HG02943 (cell line): ENCODE data around the gene ABR.

Source experiments
- ATAC-seq: cut with Tn5 transposase; IDR thresholded peaks from one replicate; pipeline ENCODE4 v1.9.1; 2021; ENCODE audit warnings: mild to moderate bottlenecking, low read depth, moderate library complexity; ENCODE audit not compliant: unreplicated experiment

ABR gene

GRCh38 chr17:1179818-1180742, at the start of gene ABR:
ABR (minus strand) TSS chr17:1179981; CDS start chr17:1179727, 254 bp downstream.
- ATAC-seq: no peak

- ATAC-seq: no peak
Measured at GRCh38 chr17:1229349-1229899, 49.6 kb upstream of the ABR start.

DNA sequence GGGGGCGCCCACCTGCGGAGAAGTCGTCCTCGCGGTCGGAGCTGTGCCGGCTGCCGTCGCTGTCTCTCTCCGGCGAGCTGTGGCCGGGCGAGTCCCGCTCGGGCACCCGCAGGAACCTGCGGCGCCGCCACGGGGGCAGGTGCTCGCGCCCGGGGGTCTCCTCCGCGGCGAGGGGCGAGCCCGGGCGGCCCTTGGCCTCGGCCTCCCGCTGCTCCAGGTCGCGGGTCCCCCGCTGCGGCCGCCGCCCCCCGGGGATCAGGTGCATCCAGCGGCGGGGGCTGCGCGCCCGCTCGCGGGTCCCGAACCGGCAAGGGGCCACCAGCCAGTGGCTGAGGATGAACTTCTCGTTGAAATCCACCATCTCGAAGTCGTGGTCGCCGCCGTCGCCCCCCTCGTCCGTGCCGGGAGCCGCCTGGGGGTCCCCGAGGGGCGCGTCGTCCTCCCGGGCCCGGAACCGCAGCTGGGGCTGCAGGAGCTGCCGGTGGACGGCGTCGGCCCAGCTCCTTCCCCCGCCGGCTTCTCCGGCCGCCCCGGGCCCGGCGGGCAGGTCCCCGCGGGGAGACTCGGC, 49.1 kb upstream of the ABR start:
- no peak for ATAC-seq

DNA sequence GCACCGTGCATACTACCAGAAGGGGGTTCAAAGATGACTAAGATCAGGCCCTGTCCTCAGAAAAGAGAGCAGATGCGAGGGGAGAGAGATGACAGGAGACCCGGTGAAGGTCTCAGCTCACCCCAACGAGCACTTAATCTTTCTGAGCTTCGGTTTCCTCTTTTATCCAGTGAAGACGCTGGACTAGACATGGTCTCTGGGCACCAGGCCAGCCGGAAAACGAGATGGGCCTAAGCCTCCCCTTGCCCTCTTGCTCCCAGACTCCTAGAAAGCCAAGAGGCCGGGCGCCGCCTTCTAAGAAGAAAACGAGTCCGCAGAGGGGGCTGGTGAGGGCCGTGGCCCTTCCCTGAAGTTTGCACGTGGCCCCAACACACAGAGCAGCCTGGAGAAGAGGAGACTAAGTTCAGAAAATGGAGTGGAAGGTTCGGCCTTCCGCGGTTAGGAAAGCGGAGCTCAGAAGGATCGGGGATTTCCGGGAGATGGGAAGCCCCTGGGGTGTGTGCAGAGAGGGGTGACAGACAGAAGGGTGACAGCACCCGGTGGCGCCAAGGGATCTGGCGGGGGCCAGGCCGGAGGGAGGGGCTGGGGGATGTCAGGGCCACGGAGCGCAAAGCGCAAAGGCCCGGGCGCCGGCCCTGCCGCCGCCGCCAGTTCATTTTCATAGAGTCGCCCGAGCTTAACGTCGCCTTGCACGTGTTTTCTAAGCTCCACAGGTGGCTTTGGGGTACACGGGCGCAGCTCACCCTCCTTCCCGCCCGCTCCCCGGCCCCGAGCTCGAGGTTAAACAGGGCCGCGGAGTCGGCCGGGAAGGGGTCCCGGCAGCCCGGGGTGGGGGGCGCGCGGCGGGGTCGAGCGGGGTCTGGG, 48.4 kb upstream of the ABR start:
- ATAC-seq: no peak

DNA sequence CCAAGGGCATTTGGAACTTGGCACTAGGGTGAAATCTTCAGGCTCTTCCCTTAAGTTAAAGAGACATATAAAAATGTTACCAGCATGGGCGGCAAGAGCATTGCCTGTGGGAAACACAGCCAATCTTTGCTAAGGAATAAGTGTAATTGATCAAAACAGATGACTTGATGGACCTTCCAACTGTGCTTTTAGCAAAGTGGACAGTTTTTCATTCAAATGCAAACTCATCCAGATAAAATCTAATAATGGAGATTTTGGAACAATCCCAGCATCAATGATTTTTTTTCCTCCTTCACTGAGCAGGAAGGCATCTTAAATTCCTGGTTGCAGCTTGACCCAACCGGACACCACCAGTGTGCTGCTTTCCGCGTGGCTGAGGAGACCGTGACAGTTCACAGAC, 47.6 kb upstream of the ABR start:
- no peak for ATAC-seq

- no peak for ATAC-seq
Measured at GRCh38 chr17:1226308-1226707, 46.5 kb upstream of the ABR start.

DNA sequence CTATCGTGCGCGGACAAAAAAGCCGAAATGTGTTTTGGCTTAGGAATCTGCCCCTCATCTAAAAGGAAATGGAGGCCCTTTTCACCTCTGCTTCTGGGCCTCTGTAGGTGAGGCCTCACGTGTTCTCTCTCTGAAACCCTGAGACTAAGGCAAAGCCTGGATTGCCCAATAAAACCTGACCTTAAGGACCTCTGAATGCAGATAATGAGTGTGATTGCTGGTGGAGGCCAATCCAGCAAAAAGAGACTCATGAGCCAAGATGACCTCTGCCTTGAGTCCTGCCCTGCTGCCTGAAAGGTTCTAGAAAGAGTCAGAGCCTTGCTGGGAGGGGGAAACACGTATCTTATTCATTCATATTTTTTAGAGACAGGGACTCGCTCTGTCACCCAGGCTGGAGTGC, 44.5 kb upstream of the ABR start:
- no peak for ATAC-seq

DNA sequence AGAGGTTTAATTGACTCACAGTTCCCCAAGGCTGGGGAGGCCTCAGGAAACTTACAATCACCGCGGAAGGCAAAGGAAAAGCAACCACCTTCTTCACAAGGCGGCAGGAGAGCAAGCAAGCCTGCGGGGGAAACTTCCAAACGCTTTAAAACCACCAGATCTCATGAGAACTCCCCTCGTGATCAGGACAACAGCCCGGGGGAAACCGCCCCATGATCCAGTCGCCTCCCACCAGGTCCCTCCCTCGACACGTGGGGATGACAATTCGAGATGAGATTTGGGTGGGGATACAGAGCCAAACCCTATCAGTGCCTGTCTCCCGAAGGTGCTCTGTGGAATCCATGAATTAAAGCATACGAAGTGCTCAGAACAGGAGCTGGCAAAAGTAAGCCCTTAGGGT, 43.9 kb upstream of the ABR start:
- ATAC-seq: no peak

GRCh38 chr17:1222321-1222720, 42.5 kb upstream of the ABR start:
- ATAC-seq: no peak

GRCh38 chr17:1221209-1221608, 41.4 kb upstream of the ABR start:
- no peak for ATAC-seq

DNA sequence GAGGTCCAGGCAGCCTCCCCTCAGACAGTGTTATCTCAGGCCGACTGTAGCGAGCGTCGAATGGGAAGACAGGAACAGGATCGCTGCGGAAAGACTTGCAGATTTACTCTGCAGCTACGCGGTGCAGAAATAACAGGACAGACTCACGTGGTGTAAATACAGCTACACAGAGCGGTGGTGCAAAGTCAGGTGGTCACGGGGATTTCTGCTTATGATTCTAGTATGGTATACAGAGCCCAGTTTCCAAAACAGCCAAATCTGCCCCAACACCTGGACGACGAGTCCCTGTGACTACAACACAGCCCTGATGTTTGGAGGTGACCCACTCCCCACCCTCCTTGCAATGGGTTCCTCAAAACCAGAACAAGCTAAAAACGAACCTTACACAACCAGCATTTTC, 40.6 kb upstream of the ABR start:
- ATAC-seq: no peak

DNA sequence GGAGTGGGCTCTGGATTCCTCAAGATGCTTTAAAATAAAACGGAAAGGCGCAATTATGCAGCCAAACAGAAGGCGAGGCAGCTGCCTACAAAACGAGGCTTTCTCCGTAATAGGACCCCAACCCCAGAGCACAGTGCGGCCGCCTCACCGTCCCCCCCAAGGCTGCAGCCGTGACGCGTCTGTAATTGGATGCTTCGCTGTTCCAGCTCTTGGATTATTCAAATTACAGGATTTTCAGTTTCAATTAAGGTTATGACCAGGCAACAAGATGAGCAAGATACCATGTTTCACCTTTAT, 37.3 kb upstream of the ABR start:
- no peak for ATAC-seq

GRCh38 chr17:1216217-1217088, 36.7 kb upstream of the ABR start:
- no peak for ATAC-seq

DNA sequence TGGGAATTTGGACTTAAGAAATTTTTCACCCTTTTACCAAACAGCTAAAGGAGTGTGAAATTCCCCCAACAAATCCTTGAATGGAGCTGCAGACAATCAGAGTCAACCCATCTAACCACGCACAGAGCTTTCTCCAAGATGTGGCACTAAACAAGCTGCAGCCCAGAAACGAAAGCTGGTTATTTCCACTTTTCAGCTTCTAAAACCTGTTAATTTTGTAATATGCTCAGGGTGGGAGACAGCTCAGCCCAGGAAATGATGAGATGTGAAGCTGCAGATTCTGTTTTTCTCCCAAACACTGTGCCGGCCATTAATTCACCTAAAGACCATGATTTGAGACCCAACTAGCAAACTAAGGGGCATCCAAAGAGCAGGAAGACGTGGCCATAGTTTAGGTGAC, 33.2 kb upstream of the ABR start:
- ATAC-seq: no peak

DNA sequence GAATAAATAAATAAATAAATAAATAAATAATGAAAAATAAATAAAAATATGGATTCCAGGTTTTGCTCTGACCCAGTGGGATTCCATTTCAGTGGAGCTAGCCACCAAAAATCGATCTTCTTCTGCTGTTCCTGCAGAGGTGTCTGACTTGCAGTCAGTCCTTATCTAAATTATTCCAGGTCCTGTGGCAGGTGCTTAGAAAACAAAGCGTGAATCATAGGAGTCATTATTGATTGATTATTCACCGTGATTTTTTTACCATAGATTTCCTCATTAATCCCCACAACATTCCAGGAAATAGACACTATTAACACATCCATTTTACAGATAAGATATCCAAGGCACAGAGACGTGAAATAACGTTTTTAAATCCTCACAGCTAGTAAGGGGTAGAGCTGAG, 31.5 kb upstream of the ABR start:
- ATAC-seq: no peak

- no peak for ATAC-seq
Measured at GRCh38 chr17:1208966-1209365, 29.2 kb upstream of the ABR start.

DNA sequence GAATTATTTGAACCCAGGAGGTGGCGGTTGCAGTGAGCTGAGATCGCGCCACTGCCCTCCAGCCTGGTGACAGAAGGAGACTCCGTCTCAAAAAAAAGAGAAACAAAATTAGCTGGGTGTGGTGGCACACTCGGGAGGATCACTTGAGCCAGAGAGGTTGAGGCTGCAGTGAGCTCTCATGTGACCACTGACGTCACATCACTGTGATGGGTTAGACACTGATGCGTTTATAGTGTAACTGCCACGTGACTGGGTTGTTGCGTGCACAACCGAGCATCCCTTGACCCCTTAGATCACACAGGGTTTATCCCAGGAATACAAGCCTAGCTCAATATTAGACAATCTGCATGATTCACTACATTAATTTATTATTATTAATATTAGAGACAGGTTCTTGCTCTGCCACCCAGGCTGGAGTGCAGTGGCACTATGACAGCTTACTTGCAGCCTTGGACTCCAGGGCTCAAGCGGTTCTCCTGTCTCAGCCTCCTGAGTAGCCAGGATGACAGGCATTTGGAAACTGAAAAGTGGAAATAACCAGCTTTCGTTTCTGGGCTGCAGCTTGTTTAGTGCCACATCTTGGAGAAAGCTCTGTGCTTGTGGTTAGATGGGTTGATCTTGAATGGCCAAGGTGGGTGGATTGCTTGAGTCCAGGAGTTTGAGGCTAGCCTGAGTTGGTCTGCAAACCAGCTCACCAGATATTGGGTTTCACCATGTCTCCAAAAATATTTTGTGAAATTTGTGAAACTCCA, 26.4 kb upstream of the ABR start:
- no peak for ATAC-seq

- no peak for ATAC-seq
Measured at GRCh38 chr17:1203967-1204291, 24.1 kb upstream of the ABR start.

GRCh38 chr17:1203111-1203966, 23.6 kb upstream of the ABR start:
- no peak for ATAC-seq
